SKM-1 treated with dmso at 0.1 percent for 144 hours (cell line): ENCODE measurements around the gene HECTD1.
"Not testable (repeated sequence)": the region's sequence is repeated elsewhere in the genome, so short reads cannot be mapped to it uniquely, and the experiment has no call there.

Experiments
- DNase-seq: peaks from one replicate; lab custom pipeline; 2025; ENCODE audit not compliant: unreplicated experiment; lab: John Stamatoyannopoulos, UW

Gene HECTD1

GRCh38 chr14:31057701-31058364 is 149.8 kb downstream of the HECTD1 start:
- DNase-seq: no peak

GRCh38 chr14:31057035-31057434 is 150.6 kb downstream of the HECTD1 start:
- no peak for DNase-seq

- not testable (repeated sequence) for DNase-seq
Measured at GRCh38 chr14:31052905-31053586, 154.5 kb downstream of the HECTD1 start.

- DNase-seq: no peak
Measured at GRCh38 chr14:31051511-31051910, 156.1 kb downstream of the HECTD1 start.

GRCh38 chr14:31051023-31051422 is 156.6 kb downstream of the HECTD1 start:
- DNase-seq: no peak
